Measurements from ENCODE around the gene MSLN.

MSLN gene

DNA sequence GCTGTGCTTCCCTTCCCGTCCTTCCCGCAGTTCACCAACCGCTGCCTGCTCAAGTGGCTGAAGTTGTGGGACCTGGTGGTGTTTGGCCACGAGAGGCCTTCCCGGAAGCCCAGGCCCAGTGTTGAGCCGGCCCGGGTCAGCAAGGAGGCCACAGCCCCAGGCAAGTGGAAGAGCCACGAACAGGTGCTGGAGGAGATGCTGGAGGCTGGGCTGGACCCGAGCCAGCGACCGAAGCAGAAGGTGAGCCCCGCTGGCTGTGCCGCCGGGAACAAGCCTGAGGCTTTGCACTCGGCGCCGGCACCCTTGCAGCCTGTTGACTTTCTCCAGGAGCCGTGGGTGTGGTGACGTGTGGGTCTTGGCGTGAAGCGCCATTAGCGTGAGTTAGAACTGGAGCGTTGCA lies 30.6 kb downstream of the MSLN start:
- WGBS (ENCODE audit: extremely low coverage, insufficient coverage, insufficient read length) = no CpG with 5 or more reads among the region's 23 CpGs

GRCh38 chr16:792221-792995 lies 31.9 kb downstream of the MSLN start:
- Histone ChIP-seq H3K27ac (ENCODE audit: low read depth, low read length) (no peak overlapping the region), H3K79me1 (ENCODE audit: low read length) (peaks cover 5% of the 10 kb centered on the region), H3K79me2 (ENCODE audit: control insufficient read depth, insufficient read depth, low read length, poor library complexity) (peaks cover 8% of the 10 kb centered on the region), H2BK5ac (ENCODE audit: low read depth, low read length, poor library complexity) (no peak overlapping the region), H3K14ac (ENCODE audit: low read length) (no peak overlapping the region), H2AK5ac (ENCODE audit: low read length) (no peak overlapping the region), H2BK12ac (ENCODE audit: low read length) (no peak overlapping the region), H3K27me3 (ENCODE audit: insufficient read depth, low read length) (no peaks in the 10 kb centered on the region), H4K8ac (ENCODE audit: low read depth, low read length) (no peak overlapping the region), H4K91ac (ENCODE audit: low read depth, low read length) (no peak overlapping the region), H3K23ac (ENCODE audit: low read length) (no peak overlapping the region), H3K4me3 (ENCODE audit: low read depth, low read length) (no peak overlapping the region), H3K9me3 (ENCODE audit: insufficient read depth, low read depth, low read length) (no peaks in the 10 kb centered on the region), H3K18ac (ENCODE audit: low read length) (no peak overlapping the region), H4K12ac (ENCODE audit: low read depth, low read length) (no peak overlapping the region), H2AFZ (ENCODE audit: insufficient read depth, low read length, poor library complexity) (no peak overlapping the region), H3K9ac (ENCODE audit: low read length) (no peak overlapping the region), H3K36me3 (ENCODE audit: control insufficient read depth in 1 of 2, insufficient read depth in 2 of 2, low read length in 2 of 2) (peaks cover 68 to 70% of the 10 kb centered on the region in 2 experiments), H3K4ac (ENCODE audit: low read depth, low read length) (no peak overlapping the region), H2BK120ac (ENCODE audit: insufficient read depth, low read length, poor library complexity) (no peak overlapping the region), H3K4me1 (ENCODE audit: control insufficient read depth in 1 of 2, insufficient read depth in 2 of 2, low read length in 2 of 2) (peaks cover 6 to 11% of the 10 kb centered on the region in 2 experiments), H3K4me2 (ENCODE audit: low read length) (no peak overlapping the region)
- no peak for DNase-seq
- WGBS (ENCODE audit: extremely low coverage, insufficient coverage, insufficient read length) = no CpG with 5 or more reads among the region's 46 CpGs

More for the DNA sequence above, 30.6 kb downstream of the MSLN start:
- H3K4ac ChIP-seq (ENCODE audit: low read depth, low read length) = no peak overlapping the region
- H3K27ac ChIP-seq (ENCODE audit: low read depth, low read length) = no peak overlapping the region
- no peak overlapping the region for H2BK12ac ChIP-seq (ENCODE audit: low read length)
- no peak overlapping the region for H2BK5ac ChIP-seq (ENCODE audit: low read depth, low read length, poor library complexity)
- H3K4me3 ChIP-seq (ENCODE audit: low read depth, low read length) = no peak overlapping the region
- H3K27me3 ChIP-seq (ENCODE audit: insufficient read depth, low read length) = no peaks in the 10 kb centered on the region
- peaks cover 8% of the 10 kb centered on the region for H3K79me2 ChIP-seq (ENCODE audit: control insufficient read depth, insufficient read depth, low read length, poor library complexity)
- no peaks in the 10 kb centered on the region for H3K9me3 ChIP-seq (ENCODE audit: insufficient read depth, low read depth, low read length)
- H3K79me1 ChIP-seq (ENCODE audit: low read length) = peaks cover 5% of the 10 kb centered on the region
- H2AFZ ChIP-seq (ENCODE audit: insufficient read depth, low read length, poor library complexity) = no peak overlapping the region
- H3K4me2 ChIP-seq (ENCODE audit: low read length) = no peak overlapping the region
- no peak overlapping the region for H4K91ac ChIP-seq (ENCODE audit: low read depth, low read length)
- H3K36me3 ChIP-seq (ENCODE audit: control insufficient read depth in 1 of 2, insufficient read depth in 2 of 2, low read length in 2 of 2) = peaks cover 65 to 68% of the 10 kb centered on the region in 2 experiments
- H4K8ac ChIP-seq (ENCODE audit: low read depth, low read length) = no peak overlapping the region
- no peak overlapping the region for H3K18ac ChIP-seq (ENCODE audit: low read length)
- no peak for DNase-seq
- H2BK120ac ChIP-seq (ENCODE audit: insufficient read depth, low read length, poor library complexity) = no peak overlapping the region
- H3K4me1 ChIP-seq (ENCODE audit: control insufficient read depth in 1 of 2, insufficient read depth in 2 of 2, low read length in 2 of 2) = peaks cover 6 to 14% of the 10 kb centered on the region in 2 experiments
- H2AK5ac ChIP-seq (ENCODE audit: low read length) = no peak overlapping the region
- no peak overlapping the region for H3K14ac ChIP-seq (ENCODE audit: low read length)
- H3K23ac ChIP-seq (ENCODE audit: low read length) = no peak overlapping the region
- H3K9ac ChIP-seq (ENCODE audit: low read length) = no peak overlapping the region
- H4K12ac ChIP-seq (ENCODE audit: low read depth, low read length) = no peak overlapping the region

- no peak overlapping the region for H3K23ac ChIP-seq (ENCODE audit: low read length)
- H3K36me3 ChIP-seq (ENCODE audit: control insufficient read depth in 1 of 2, insufficient read depth in 2 of 2, low read length in 2 of 2) = peaks cover 73 to 74% of the 10 kb centered on the region in 2 experiments
- H2BK5ac ChIP-seq (ENCODE audit: low read depth, low read length, poor library complexity) = no peak overlapping the region
- no CpG with 5 or more reads among the region's 8 CpGs for WGBS (ENCODE audit: extremely low coverage, insufficient coverage, insufficient read length)
- no peaks in the 10 kb centered on the region for H3K9me3 ChIP-seq (ENCODE audit: insufficient read depth, low read depth, low read length)
- H3K4me2 ChIP-seq (ENCODE audit: low read length) = no peak overlapping the region
- no peak overlapping the region for H3K9ac ChIP-seq (ENCODE audit: low read length)
- no peak overlapping the region for H4K91ac ChIP-seq (ENCODE audit: low read depth, low read length)
- peaks cover 6 to 8% of the 10 kb centered on the region in 2 experiments for H3K4me1 ChIP-seq (ENCODE audit: control insufficient read depth in 1 of 2, insufficient read depth in 2 of 2, low read length in 2 of 2)
- H3K27me3 ChIP-seq (ENCODE audit: insufficient read depth, low read length) = no peaks in the 10 kb centered on the region
- no peak overlapping the region for H3K4ac ChIP-seq (ENCODE audit: low read depth, low read length)
- H2BK12ac ChIP-seq (ENCODE audit: low read length) = no peak overlapping the region
- no peak overlapping the region for H3K27ac ChIP-seq (ENCODE audit: low read depth, low read length)
- H2AK5ac ChIP-seq (ENCODE audit: low read length) = no peak overlapping the region
- H2AFZ ChIP-seq (ENCODE audit: insufficient read depth, low read length, poor library complexity) = no peak overlapping the region
- peaks cover 3% of the 10 kb centered on the region for H3K79me1 ChIP-seq (ENCODE audit: low read length)
- no peak overlapping the region for H2BK120ac ChIP-seq (ENCODE audit: insufficient read depth, low read length, poor library complexity)
- H4K8ac ChIP-seq (ENCODE audit: low read depth, low read length) = no peak overlapping the region
- no peak overlapping the region for H4K12ac ChIP-seq (ENCODE audit: low read depth, low read length)
- H3K14ac ChIP-seq (ENCODE audit: low read length) = no peak overlapping the region
- no peak overlapping the region for H3K18ac ChIP-seq (ENCODE audit: low read length)
- peaks cover 8% of the 10 kb centered on the region for H3K79me2 ChIP-seq (ENCODE audit: control insufficient read depth, insufficient read depth, low read length, poor library complexity)
- H3K4me3 ChIP-seq (ENCODE audit: low read depth, low read length) = peak overlapping the region; percentile 32
- no peak for DNase-seq
Measured at GRCh38 chr16:793414-793813, 32.9 kb downstream of the MSLN start.

DNA sequence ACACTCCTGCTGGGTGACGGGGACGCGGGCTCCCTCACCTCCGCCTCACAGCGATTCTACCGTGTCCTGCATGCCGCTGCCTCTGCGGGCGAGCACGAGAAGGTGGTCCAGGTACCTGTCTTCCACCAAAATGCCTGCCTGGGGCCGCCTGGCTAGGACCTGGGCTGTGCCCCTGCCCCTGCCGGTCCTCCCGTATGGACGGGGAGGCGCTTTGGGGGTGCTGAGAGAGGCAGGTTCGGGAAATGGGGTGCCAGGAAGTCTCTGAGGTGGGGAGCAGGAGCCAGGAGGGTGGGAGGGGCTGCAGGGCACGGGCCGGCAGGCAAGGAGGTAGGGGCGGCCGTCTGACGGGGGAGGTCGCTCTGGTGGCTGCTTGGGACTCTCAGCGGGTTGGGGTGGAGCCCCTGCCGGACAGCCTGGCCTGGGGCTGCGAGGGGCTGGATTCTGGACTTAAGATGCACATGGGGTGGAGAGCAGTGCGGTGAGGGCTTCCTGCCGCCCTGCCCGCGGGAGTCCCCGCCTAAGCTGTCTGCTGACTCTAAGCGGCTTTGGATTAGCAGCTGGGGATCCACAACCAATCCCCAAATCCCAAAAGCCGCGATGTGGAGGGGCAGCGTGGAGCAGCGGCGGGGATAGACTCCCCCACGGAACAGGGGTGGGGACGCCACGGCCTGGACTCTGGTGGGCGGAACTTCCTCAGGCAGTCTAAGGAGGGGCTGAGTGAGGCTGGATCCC lies 33.7 kb downstream of the MSLN start:
- Histone ChIP-seq H3K4me2 (ENCODE audit: low read length) (no peak overlapping the region), H3K27ac (ENCODE audit: low read depth, low read length) (no peak overlapping the region), H3K23ac (ENCODE audit: low read length) (no peak overlapping the region), H2BK120ac (ENCODE audit: insufficient read depth, low read length, poor library complexity) (no peak overlapping the region), H2AFZ (ENCODE audit: insufficient read depth, low read length, poor library complexity) (no peak overlapping the region), H3K4me3 (ENCODE audit: low read depth, low read length) (no peak overlapping the region), H3K27me3 (ENCODE audit: insufficient read depth, low read length) (no peaks in the 10 kb centered on the region), H4K12ac (ENCODE audit: low read depth, low read length) (no peak overlapping the region), H4K91ac (ENCODE audit: low read depth, low read length) (no peak overlapping the region), H4K8ac (ENCODE audit: low read depth, low read length) (no peak overlapping the region), H2BK12ac (ENCODE audit: low read length) (no peak overlapping the region), H3K4ac (ENCODE audit: low read depth, low read length) (no peak overlapping the region), H3K36me3 (ENCODE audit: control insufficient read depth in 1 of 2, insufficient read depth in 2 of 2, low read length in 2 of 2) (peaks cover 73 to 74% of the 10 kb centered on the region in 2 experiments), H2BK5ac (ENCODE audit: low read depth, low read length, poor library complexity) (no peak overlapping the region), H3K14ac (ENCODE audit: low read length) (no peak overlapping the region), H3K18ac (ENCODE audit: low read length) (no peak overlapping the region), H2AK5ac (ENCODE audit: low read length) (no peak overlapping the region), H3K9ac (ENCODE audit: low read length) (no peak overlapping the region), H3K79me2 (ENCODE audit: control insufficient read depth, insufficient read depth, low read length, poor library complexity) (no peaks in the 10 kb centered on the region), H3K9me3 (ENCODE audit: insufficient read depth, low read depth, low read length) (no peaks in the 10 kb centered on the region), H3K4me1 (ENCODE audit: control insufficient read depth in 1 of 2, insufficient read depth in 2 of 2, low read length in 2 of 2) (peaks cover 2 to 3% of the 10 kb centered on the region in 2 experiments), H3K79me1 (ENCODE audit: low read length) (no peaks in the 10 kb centered on the region)
- no peak for DNase-seq
- no CpG with 5 or more reads among the region's 40 CpGs for WGBS (ENCODE audit: extremely low coverage, insufficient coverage, insufficient read length)

Measured in trophoblast cell (in vitro differentiated cells and primary cell).